Ecto neural progenitor cell (in vitro differentiated cells): ENCODE data around the gene DNAJC1.
"Not testable (repeated sequence)": the region's sequence is repeated elsewhere in the genome, so short reads cannot be mapped to it uniquely, and the experiment has no call there.

Experiments used
- DNase-seq: peaks from one replicate; pipeline ENCODE4 v3.0.0-alpha.2; 2018; ENCODE audit warnings: low spot score

The DNAJC1 gene

GRCh38 chr10:22003177-22003963 is at the start of gene DNAJC1:
DNAJC1 (minus strand) TSS chr10:22003730; CDS start chr10:22003434, 296 bp downstream.
- DNase-seq: peak; percentile 99

- DNase-seq: no peak
These were observed 49.5 kb upstream of the DNAJC1 start for GRCh38 chr10:22053048-22053447.

DNA sequence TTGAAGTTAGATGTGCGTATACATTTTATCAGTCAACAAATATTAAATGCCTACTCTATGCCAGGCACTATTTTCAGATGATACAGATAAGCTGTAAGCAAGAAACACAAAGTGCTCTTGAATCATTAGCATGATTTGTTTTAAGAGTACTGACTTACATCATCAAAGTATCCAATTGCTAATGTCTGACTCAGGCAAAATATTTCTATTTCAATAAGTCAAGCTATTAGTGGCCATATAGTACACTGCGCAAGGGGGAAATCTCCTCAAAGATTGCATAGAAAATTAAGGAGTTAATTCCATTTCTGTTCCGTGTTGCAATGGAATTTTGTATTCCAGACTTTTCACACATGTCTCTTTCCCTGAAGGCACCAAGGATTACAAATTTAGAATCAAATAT is 46.1 kb upstream of the DNAJC1 start:
- no peak for DNase-seq

GRCh38 chr10:22047812-22048211 is 44.3 kb upstream of the DNAJC1 start:
- no peak for DNase-seq

DNA sequence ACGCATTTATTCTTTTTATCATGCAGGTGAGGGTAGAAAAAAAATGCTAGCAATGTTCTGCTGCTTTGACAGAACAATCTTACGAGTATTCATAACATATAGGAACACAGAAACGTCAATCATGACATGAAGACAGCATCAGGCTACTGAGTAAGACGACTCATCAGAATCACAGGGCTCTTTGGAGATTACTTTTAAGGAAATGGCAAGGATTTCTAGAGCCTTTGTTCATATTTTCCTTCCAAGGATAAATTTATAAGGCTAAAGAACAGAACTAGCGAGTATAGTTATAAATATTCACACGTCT is 39.8 kb upstream of the DNAJC1 start:
- no peak for DNase-seq

GRCh38 chr10:22042557-22043326 is 39.2 kb upstream of the DNAJC1 start:
- no peak for DNase-seq

DNA sequence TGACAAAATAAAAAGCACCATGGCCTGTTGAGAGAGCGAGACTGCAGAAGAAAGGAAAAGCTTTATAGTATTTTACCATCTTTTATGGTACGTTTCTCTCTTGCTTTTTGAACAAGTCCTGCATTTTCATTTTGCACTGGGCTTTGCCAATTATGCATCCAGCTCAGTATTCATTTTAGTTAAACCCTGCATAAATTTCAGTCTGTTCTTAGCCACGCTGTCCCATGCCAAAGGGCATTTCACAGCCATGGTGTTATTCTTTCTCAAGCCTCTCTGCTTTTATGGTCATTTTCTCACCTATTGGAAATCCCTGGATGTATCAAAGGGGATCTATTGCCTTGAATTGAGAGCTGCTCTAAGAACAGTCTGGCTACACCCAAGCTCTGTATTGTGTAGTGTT is 30.8 kb upstream of the DNAJC1 start:
- no peak for DNase-seq

DNA sequence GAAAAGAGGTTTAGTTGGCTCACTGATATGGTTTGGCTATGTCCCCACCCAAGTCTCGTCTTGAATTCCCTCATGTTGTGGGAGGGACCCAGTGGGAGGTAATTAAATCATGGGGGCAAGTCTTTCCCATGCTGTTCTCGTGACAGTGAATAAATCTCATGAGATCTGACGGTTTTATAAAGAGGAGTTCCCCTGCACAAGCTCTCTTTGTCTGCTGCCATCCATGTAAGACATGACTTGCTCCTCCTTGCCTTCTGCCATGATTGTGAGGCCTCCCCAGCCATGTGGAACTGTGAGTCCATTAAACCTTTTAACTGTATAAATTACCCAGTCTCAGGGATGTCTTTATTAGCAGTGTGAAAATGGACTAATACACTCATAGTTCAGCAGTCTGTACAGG is 28.7 kb upstream of the DNAJC1 start:
- DNase-seq: not testable (repeated sequence)

DNA sequence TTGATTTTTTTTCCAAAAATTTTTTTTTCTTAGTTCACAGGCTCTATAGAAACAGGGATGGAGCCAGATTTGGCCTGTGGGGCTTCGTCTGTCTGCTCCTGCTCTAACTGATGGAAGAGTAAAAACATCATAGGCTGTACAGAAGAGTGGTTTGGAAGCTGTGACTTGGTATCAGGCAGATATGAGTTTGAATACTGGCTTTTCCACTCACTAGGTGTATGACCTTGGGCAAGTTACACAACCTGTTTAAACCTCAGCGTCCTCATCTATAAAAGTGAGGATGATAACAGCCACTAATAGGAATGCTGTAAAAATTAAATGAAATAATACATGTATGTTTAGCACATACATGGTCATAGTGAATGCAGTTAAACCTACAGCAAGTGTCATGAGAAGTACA is 26.9 kb upstream of the DNAJC1 start:
- DNase-seq: no peak

- no peak for DNase-seq
These were observed 26.1 kb upstream of the DNAJC1 start for GRCh38 chr10:22029445-22030236.

- no peak for DNase-seq
These were observed 24.1 kb upstream of the DNAJC1 start for GRCh38 chr10:22027364-22028238.

- no peak for DNase-seq
These were observed 22.8 kb upstream of the DNAJC1 start for GRCh38 chr10:22026287-22026686.

GRCh38 chr10:22023508-22023907 is 20.0 kb upstream of the DNAJC1 start:
- no peak for DNase-seq

DNA sequence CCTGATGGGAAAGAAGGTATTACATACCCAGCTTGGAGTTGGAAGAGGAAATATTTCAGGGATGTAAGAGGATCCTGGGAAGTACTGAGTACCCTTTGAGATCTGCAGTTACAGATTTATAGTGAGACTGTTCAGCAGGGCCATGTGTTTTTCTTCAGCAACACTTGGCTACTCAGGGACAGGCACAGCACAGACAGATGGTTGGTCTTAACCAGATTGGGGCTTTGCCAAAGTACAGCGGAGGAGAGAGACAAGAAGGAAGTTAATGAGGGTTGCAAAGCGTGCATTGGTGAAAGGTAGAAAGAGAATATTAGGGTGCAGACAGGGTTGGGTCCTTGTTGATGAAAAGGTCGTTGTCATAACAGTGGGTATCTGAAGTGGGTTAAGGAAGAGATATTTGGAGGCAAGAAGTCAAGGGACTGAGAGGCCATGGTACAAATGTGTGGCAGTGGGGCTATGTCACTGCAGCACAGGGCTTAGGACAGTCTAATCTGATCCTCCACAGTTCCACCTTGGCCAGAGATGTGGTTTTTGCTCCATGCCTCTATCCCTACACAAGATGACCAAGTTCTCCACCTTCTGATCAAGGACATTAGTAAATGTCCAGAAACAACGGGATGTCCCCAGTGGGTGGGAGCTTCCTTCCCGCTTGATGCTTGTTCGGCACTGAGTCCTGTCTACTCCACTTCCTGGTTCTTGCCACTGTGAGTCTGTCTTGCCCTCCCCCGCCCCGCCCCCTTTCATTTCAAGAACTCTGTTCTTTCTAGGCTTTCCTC is 18.9 kb upstream of the DNAJC1 start:
- no peak for DNase-seq

DNA sequence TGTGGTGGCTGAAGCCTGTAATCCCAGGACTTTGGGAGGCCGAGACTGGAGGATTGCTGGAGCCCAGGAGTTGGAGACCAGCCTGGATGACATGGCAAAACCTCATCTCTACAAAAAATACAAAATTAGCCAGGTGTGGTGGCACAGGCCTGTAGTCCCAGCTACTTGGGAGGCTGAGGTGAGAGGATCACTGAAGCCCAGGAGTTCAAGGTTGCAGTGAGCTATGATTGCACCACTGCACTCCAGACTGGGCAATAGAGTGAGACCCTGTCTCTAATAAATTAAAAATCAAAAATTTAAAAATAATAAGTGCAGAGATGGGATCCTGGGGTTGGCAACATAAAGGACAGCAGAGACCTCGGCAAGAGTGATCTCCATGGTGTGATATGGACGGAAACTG is 17.6 kb upstream of the DNAJC1 start:
- DNase-seq: not testable (repeated sequence)

- DNase-seq: no peak
These were observed 13.9 kb upstream of the DNAJC1 start for GRCh38 chr10:22017283-22018020.

DNA sequence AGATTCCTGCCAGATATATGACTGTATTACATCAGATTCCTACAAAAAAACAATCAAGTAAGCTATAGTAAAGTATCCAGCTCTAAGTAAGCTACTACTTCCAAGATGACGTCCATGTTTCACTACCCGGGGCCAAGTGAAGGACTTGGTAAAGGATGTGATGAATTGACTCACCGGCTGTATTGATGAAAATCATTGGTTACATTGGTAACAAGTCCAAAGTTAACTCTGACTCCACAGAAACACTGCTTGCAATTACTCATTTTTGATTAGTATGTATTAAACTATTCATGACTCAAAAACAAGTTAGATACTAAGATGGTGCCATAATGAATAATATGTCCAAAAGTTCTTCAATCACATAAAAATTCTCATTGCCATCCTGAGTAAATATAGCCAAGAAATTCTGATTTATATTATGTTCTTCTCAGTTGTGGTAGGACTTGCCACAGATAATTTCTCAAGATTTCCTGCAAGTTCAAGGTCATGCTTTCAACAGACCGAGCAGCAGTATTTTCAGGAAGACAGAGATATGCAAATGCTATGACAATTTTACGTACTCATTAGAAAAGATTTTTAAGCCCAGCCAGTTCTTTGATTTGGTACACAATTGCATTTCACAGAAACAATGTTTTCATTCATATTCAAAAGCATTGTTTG is 12.6 kb upstream of the DNAJC1 start:
- DNase-seq: no peak

DNA sequence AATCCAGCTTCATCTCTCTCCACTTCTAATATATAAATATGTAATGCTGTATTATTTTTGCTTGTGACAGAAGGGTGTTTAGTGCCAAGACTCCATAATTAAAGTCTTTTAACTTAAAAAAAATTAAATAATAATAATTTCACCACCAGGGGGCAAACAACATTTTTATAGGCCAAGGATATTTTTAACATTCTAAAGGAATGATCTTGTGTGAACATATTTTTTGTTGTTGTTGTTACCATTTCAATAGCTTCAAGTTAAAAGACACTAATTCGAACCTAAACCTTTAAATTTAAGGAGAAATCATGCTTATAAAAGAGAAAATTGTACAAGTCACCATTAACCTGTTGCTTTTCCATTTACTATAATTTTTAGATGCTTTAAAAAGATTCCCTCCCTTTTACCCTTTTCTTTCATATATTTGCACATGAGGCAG is 7.5 kb upstream of the DNAJC1 start:
- DNase-seq: no peak

- DNase-seq: no peak
These were observed 7.0 kb upstream of the DNAJC1 start for GRCh38 chr10:22010539-22010938.
